Inflammatory macrophage treated with lipopolysaccharide for 1 hour (primary cell): ENCODE results near the gene CSTF1.
A peak's percentile ranks its signal among the peaks of the same experiment; 100 is the strongest.
"Not testable (repeated sequence)": the region's sequence is repeated elsewhere in the genome, so short reads cannot be mapped to it uniquely, and the experiment has no call there.

Experiments used
- DNase-seq, 2 donors: peaks; one replicate each; pipeline ENCODE4 v3.0.0-alpha.2; 2020 to 2022

Gene CSTF1

DNA sequence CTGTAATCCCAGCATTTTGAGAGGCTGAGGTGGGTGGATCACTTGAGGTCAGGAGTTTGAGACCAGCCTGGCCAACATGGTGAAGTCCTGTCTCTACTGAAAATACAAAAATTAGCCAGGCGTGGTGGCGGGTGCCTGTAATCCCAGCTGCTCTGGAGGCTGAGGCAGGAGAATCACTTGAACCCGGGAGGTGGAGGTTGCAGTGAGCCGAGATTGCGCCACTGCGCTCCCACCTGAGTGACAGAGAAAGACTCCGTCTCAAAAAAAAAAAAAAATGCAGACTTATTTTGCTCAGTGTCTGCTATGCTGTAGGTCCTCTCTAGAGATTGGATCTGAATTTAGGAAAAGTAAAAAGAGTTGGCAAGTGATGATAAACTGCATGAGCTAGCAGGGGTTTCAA, 18.8 kb downstream of the CSTF1 start:
- not testable (repeated sequence) for DNase-seq

DNA sequence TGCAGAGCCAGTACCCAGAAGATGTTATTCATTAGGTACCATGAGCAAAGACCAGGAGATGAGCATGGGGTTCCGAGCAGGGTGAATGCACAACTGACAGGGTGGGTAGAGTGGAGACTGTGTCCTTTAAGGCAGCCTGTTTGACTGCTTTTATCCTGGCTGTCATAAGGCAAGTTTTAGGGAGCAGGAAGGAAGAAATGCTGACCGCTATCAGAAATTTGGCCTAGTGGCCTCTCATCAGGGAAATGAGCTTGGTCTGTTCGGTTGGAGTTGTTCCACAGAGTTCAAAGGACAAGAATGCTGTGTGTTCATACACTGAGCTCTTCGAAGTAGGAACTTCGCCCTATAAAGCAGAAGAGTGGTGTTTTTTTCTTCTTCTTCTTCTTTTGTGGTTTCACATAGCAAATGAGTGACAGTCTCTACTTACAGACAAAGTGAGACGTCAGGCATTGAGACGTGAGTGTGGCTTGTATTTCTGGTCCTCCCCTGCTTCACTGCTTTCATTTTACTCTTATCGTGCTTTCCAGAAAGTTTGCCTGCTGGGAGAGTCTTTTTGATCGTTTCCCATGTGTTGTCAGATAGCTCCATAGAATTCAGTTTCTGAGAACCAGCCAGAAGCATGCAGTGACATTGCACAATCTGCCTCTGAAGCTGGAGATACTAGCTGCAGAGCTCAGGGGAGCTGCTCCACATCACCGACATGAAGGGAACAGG, 19.5 kb downstream of the CSTF1 start, which contains the start of gene CASS4:
CASS4 (plus strand) TSS at position 502 of the 714 bp plus-strand sequence; CDS start at position 701, 199 bp downstream.
- peak; percentile 70 to 79 for DNase-seq

DNA sequence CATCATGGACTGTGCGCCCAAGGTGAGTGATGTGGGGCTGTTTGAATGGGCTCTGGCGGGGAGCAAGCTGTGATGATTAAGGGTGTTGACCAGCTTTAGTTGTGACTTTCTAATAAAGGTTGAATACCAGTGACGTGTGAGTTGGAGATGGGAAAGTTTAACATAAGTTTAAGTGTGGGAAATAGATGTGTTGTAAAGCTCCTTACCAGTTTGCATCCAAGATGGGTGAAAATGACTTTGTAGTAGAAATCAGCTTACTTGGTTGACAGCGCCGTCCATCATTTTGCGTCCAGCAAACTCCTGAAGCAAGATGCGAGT, 20.0 kb downstream of the CSTF1 start:
- no peak for DNase-seq

DNA sequence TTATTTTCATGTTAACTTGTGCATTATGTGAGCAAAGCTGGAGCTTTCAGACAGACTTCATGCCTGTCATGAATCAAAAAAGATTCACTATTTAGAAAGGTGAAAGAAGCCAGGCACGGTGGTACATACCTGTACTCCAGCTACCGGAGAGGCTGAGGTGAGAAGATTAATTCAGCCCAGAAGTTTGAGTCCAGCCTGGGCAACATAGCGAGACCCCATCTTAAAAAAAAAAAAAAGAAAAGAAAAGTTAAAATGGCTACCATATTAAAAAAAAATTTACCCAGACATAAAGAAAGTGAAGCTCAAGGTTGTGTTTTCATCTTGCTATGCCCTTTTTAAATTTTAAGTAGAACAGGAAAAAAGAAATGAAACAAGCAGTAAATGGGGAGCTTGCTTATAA, 20.5 kb downstream of the CSTF1 start:
- DNase-seq, result no peak

DNA sequence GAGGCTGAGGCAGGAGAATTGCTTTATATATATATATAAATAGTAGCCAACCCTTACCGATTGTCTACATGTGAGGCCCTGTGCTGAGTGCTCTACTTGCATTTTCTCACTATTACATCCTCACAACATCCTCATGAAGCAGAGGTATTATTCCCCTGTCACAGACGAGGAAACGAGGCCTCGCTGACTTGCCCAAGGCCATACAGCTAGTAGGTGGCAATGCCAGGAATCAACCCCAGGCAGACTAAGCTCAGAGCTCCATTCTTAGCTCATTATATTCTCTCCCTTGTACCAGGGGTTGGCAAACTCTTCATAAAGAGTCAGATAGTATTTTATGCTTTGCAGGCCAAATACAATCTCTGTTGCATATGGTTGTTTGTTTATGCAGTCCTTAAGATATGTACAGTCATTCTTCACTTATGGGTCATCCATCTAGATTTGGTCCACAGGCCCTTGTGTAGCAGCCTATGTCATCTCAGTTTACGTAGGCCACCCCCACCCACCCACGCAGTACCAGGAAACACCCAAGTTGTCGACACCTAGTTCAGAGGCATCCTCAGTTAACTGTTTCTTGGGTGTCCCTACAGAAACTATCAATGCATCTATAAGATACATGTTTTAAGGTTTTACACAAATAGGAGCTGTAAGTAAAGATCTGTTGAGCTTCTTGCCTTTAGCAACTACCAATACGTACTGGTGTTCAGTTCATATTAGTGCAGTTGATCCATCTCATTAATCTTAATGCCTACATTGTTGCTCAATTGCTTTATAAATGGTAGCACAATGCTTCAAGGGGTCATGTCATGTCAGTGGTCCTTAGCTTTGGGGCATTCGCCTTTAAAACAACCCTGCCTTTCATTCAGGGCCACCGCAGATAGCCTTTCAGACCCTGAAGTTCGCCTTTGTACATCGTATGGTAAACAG, 22.7 kb downstream of the CSTF1 start:
- DNase-seq, result peak; percentile 44 to 62

DNA sequence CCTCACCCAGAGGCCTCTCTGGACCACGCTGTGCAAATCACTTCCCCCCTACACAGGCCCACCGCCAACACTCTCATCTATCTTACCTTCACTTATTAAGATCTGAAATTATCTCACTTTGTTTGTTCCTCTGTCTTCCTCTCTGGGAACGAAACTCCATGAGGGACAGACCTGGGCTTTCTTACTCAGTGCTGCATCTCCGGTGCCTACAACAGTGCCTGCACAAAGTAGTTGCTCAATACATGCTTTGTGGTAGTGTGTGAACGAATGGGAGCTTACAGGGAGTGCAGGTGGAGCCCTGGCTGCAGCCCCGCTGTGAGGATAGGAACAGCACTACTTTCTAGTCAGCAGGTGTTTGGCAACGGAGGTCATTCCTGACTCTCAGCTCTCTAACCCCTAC, 25.0 kb downstream of the CSTF1 start:
- DNase-seq, result no peak

DNA sequence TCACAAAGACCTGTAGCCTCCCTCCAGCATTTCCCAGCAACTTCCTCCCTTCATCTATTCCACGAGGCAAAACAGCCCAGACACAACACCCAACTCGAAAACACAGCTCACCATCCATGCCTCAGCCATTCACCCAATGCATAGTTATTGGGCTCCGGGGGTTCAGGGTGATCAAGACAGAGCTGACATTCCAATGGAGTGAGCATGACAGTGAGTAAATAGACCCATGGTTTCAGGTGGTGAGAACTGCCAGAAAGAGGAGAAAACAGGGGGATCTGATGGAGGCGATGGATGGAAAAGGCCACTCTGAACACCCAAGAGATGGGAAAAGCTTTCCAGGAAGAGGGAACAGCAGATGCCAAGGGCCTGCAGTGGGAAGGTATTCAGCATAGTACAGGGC, 25.5 kb downstream of the CSTF1 start:
- DNase-seq, result no peak

DNA sequence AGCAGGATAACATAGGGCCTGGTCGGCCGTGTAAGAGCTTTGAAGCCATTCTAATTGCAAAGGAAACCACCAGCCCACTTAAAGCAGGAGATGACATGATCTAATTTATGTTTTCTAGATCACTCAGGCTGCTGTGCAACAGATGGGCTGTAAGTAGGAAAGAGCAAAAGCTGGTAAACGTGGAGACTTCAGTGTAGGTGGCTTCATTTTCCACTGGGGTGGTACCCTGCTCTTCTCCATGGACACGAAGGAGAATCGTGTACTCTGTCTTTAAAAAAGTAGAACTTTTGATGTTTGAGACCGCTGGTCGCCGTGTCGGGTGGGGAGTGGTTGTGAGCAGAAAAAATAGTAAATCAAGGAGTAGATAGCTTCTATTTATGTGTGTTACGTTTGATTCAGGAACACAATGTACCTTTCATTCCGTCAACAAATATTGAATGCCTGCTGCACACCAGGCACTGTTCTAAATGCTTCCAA, 26.0 kb downstream of the CSTF1 start:
- no peak for DNase-seq

DNA sequence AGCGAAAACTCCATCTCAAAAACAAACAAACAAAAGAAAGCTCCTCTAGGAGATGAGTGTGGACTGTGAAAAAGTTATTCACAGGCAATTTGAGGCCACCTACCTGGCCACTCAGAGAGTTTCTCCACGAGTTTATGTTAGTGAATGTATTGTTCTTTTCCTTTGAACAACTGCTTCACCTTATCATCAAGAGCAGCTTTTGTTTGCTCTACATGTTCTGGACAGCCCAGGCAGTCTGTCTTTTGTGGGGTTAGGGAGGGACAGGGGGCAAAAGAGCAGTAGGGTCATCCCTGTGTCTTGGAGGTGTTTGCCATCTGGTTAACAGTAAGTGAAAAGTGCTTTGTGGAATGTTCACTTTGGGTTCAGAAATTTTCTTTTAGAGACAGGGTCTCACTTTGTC, 27.6 kb downstream of the CSTF1 start:
- DNase-seq, result no peak

DNA sequence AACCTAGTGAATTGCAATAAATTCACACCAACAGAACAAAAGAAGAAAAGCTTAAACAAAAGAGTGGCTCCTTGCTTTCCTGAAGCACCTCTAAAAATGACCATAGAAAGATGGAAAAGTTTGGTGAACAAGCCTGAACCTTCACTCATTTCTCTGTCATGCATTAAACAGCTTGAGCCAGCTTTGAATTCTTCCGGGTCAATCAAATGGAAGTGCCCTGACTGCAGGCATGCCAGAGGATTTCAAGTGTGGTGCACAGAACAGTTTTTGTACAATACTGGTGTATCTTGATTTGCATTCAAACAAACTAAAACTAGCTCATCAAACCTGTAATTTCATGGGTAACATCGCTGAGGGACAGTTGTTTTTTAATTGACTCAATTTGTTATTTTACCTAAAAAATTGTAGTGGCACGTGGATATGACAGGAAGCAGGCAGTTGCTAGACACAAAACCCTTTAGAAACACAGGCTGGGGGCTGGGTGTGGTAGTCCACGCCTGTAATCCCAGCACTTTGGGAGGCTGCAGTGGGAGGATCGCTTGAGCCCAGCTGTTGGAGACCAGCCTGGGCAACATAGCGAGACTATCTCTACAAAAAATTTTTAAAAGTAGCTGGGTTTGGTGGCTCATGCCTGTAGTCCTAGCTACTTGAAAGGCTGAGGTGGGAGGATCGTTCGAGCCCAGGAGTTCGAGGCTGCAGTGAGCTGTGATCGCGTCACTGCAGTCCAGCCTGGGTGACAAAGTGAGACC, 28.7 kb downstream of the CSTF1 start:
- no peak for DNase-seq

DNA sequence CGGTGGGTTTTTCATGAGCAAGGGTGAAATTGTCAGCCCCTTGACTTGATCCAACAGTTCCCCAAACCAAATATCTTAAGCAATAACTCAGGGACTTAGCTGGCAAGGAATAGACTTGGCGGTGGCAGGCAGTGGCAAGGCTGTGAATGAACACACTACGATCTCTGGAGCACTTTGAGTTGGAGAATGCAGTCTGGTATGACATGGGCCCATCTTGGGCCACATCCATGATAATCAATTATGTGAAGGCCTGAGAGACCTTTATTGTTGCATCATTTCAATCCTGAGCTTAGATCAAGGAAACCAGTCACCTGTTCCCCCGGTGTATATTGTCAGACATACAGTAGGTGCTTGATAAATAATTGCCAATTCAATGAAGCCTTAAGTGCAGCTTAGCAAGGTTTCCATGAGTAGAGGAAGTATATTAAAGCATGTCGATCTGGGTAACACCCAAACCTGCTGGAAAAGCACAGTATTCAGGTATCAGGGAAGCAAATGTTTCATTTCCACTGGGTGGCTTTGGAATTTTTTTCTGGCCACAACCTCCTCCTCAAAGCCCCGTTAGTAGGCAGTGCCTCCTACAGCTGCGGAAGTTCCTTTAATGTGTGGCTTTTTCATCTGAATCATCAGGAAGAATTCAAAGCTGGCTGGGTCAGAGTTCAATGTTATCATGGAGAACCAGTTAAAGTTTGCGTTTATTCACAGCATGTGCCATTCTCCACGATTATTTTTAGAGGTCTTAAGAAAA, 29.8 kb downstream of the CSTF1 start:
- peak; percentile 79 to 86 for DNase-seq

DNA sequence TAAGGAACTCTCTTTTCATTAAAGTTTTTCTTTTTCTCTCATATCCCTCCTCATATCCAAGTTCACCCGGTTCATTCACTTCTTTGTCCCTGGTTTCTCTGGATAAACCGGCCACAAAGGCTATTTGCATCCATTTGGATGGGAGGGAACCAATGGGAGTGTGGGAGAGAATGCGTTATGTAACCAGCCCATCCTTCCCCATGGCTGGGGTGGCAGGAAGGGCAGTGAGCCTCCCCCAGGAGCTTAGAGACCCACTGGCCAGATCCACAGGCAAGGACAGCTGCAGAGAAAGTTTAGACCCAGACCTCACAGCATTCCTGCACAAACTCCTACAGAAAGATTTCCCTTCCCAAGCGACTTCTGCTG, 30.4 kb downstream of the CSTF1 start:
- DNase-seq, result peak in 1 of 2 donors; percentile 57

DNA sequence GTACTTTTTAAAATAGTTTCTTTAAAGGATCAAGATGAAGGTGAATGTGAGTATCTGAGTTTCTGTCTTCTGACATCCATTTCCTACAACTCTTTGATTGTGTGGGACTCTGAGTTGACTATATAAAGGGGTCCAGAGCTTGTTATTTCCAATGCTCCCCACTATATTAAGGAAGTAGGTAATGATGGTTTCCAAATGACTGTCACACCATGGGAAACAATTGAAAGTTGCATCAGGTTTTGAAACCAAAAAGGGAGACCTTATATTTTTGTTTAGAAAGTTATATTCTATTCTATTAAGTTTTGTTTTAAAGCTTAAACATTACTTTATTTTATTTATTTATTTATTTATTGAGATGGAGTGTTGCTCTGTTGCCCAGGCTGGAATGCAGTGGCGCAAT, 30.8 kb downstream of the CSTF1 start:
- peak; percentile 60 to 64 for DNase-seq

DNA sequence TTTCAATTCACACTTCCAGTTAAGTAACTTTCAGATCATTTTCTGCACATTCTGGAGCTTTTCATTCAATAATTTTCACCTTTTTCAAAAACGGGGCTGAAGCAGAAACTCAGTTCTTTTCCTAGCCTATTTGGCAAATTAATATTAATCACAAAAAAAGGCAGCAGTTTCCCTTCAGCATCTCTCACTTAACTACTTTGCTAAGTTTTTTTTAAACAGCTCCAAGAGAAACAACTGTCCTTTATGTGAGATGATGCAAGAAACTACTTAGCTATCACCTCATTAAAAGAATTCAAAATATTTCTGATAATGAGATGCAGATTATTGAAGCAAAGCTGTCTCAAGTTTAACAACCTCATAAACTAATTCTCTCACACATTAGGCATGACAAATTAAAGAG, 31.4 kb downstream of the CSTF1 start:
- no peak for DNase-seq

DNA sequence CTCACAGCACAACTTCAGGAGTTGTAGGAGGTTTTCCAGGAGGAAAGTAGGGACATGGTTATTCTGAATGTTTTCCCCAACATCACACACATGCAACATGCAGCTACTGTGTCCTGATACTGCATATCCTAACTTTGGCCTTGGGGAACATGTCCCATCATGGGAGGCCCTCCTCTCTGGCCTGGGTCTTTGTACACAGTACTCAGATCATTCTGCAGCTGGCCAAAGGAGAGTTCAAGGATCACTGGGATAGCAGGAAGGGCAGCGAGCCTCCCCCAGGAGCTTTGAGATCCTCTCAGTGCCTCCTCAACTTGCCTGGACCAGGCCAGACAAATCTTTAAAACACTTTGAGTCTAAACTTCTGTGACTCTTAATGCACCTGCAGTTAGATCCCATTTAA, 32.5 kb downstream of the CSTF1 start:
- no peak for DNase-seq

DNA sequence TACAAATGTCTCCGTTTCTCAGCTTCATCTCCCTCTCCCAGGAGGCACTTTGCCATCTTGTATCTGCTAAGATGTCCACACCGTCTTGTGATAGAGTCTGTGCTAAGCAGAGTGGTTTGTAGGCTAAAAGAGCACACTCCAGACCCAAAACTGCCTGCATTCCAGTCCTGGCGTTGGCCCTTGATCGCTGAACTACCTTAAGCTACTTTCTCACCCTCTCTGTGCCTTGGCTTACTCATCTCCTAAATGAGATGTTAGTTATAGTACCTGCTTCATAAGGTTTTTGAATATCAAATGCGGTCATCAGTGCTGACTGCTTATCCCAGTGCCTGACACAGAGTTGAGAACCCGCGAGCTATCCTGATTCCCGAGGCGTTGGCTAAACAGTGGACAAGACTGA, 33.6 kb downstream of the CSTF1 start:
- DNase-seq, result no peak

DNA sequence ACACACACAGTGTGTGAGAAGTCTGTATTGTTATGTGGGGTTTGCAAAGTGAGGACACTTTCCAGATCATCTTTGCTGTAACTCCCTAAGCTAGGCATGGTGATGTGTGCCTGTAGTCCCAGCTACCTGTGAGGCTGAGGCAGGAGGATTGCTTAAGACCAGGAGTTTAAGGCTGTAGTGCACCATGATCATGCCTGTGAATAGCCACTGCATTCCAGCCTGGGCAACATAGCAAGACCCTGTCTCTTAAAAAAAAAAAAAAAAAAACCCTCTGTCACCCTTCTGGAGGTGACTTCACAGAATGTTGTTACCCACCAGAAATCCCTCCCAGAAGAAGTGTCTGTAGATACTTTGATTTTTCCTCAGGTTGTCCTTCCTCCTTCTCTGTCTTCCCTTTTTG, 34.5 kb downstream of the CSTF1 start:
- no peak for DNase-seq

DNA sequence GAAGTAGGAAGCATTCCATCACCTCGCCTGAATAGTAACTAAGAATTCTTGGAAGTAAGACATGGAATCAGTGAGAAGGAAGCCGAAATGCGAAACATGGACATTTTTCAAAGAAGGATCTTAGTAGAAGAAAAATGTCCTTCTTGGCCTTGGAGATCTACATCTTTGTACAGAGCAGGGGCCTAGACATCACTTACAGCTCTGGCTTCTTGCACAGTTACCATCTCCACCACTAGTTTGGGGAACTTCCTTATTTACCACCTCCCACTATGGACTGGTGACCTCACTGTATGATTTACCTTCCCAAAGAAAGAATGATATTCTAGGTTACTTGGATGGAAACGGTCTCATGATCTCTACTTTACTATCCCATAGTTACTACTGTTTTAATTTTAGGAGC, 35.4 kb downstream of the CSTF1 start:
- DNase-seq, result peak; percentile 43 to 72

DNA sequence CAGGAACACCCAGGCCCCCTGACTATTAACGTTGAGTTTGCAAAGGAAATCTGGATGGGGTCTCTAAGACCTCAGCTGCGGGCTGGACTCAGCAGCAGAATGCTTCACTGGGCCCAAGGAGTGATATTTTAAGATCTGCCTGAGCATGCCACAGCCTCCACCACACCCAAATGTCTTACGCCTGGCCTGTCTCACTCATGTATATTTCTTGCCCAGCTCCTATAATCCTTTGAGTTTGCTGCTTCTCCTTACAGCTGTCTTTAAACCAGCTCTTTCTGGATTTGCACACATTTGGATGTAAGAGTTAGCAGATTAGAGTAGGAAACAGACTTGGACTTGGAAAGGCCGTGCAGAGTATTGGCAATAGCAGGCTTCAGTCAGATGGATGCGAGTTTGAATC, 36.0 kb downstream of the CSTF1 start:
- no peak for DNase-seq

DNA sequence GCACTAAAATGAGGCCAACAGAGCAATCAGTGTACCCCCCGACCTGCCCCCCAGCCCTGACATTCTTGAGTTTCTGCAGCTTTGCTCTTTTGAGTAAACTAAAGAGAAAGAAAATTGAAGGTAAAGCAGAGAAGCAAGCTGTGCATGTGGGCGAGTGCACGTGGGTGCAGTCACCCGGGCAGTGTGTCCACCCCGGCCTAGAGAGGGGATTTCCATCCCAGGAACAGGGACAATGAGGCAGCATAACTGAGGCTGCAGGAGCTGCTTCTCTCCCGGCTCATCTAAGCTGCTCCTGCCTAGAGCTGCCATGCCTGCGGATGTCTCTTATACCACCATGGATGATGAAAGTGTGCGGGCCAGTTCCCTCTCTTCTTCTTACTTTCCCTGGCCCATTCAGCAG, 36.4 kb downstream of the CSTF1 start:
- DNase-seq, result peak; percentile 47 to 84

DNA sequence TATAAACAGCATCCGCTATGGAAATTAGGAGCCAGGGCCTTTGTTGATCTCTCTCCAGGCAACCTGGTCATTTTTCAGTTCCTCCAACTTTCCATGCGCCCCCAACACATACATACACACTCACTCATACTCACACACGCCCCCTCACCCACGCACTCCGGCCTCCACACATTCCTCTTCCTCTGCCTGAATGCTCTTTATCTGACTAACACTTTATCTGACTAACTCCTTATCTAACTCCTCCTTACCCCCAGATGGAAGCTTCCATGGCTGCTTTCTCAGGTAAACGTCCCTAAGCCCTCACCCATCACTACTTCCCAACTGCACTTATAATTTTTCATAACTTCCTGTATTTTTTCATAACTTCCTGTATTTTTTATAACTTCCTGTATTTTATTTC, 37.1 kb downstream of the CSTF1 start:
- peak; percentile 26 to 50 for DNase-seq

DNA sequence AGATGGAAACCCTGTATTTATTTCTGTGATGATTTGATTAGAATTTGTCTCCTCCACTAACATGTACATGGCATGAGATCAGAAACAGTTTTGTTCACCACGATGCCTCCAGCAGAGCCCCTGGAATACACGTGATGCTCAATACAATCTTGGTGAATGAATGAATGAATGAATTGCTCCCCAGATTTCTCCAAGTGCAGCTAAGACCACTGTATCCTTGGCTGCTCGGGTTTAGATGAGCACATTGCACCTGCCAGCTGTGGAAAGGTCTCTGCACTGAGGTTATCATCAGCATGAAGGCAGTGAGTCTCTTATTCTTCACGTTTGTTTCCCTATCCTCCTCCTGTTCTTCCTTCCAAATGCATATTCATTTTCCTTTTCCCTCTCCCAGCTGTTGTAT, 37.5 kb downstream of the CSTF1 start:
- DNase-seq, result no peak

DNA sequence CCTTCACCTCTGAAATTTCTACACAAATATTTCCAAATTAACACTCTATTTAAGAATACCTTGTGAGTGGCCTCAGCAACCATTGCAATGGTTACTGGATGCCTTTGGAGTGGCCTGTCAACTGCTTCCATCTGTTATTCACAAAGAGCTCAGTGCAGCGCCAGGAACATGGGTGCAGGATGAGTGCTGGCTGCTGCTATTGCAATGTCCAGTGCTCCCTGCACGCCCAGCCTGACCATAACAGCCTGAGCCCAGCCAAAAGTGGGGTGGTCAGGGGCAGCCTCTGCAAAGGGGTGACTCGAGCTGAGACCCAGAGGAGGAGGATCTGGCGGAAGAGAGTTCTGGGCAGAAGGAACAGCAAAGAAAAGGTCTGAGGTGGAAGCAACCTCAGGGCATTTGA, 38.0 kb downstream of the CSTF1 start:
- no peak for DNase-seq
